ENCODE data around the gene DAND5.
"Not testable (repeated sequence)": the region's sequence is repeated elsewhere in the genome, so short reads cannot be mapped to it uniquely, and the experiment has no call there.

DAND5 gene

GRCh38 chr19:12956446-12957388 is 12.7 kb upstream of the DAND5 start, which contains the start of gene GADD45GIP1:
TSS of gene GADD45GIP1 (minus strand) at chr19:12957223. CDS start at chr19:12957212, 11 bp downstream.
- Histone ChIP-seq H3K9ac (peak within 1 kb of the TSS; percentile 66; the same call in 1 of the 2 replicates), H3K79me2 (ENCODE audit: insufficient read depth, low read depth) (no peaks in the 10 kb centered on the region), H3K4me3 (IDR thresholded peaks at IDR 0.05; ENCODE audit: insufficient read depth, low read depth, low read length) (no peak within 1 kb of the TSS), H3K27ac (peak within 1 kb of the TSS; percentile 43), H3K27me3 (ENCODE audit: insufficient read depth, low read depth) (no peaks in the 10 kb centered on the region; the same call in 1 of the 2 replicates), H3K4me2 (peak within 1 kb of the TSS; percentile 51), H3K36me3 (ENCODE audit: insufficient read depth) (no peaks in the 10 kb centered on the region), H3K4me1 (ENCODE audit: low read depth, poor library complexity, severe bottlenecking) (peaks cover 4% of the 10 kb centered on the region), H4K20me1 (ENCODE audit: insufficient read depth) (no peaks in the 10 kb centered on the region), H2AFZ (ENCODE audit: low read depth) (peak within 1 kb of the TSS; percentile 78)
- TF ChIP-seq CTCF (conservative IDR thresholded peaks at IDR 0.05; ENCODE audit: low read depth, low read length) = no peak

- H3K4me2 ChIP-seq = peak overlapping the region; percentile 51; the same call in 1 of the 2 replicates
- not testable (repeated sequence) for H3K27me3 ChIP-seq (ENCODE audit: insufficient read depth, low read depth); H3K79me2 ChIP-seq (ENCODE audit: insufficient read depth, low read depth); H3K36me3 ChIP-seq (ENCODE audit: insufficient read depth); H4K20me1 ChIP-seq (ENCODE audit: insufficient read depth); H3K4me1 ChIP-seq (ENCODE audit: low read depth, poor library complexity, severe bottlenecking); H3K4me3 ChIP-seq (IDR thresholded peaks at IDR 0.05; ENCODE audit: insufficient read depth, low read depth, low read length)
- H3K9ac ChIP-seq = peak overlapping the region; percentile 66; the same call in 1 of the 2 replicates
- peak overlapping the region; percentile 43 for H3K27ac ChIP-seq
- peak overlapping the region; percentile 78 for H2AFZ ChIP-seq (ENCODE audit: low read depth)
Measured at GRCh38 chr19:12957389-12957952, 11.9 kb upstream of the DAND5 start.

- H3K4me1 ChIP-seq (ENCODE audit: low read depth, poor library complexity, severe bottlenecking) = peaks cover 4% of the 10 kb centered on the region
- no peak overlapping the region for H3K9ac ChIP-seq
- peaks cover 10% of the 10 kb centered on the region; the same call in 1 of the 2 replicates for H3K27me3 ChIP-seq (ENCODE audit: insufficient read depth, low read depth)
- no peak overlapping the region for H3K27ac ChIP-seq
- H3K36me3 ChIP-seq (ENCODE audit: insufficient read depth) = no peaks in the 10 kb centered on the region
- H3K79me2 ChIP-seq (ENCODE audit: insufficient read depth, low read depth) = no peaks in the 10 kb centered on the region
- no peak for TF ChIP-seq CTCF (conservative IDR thresholded peaks at IDR 0.05; ENCODE audit: low read depth, low read length)
- H3K4me3 ChIP-seq (IDR thresholded peaks at IDR 0.05; ENCODE audit: insufficient read depth, low read depth, low read length) = no peak overlapping the region
- no peaks in the 10 kb centered on the region for H4K20me1 ChIP-seq (ENCODE audit: insufficient read depth)
- no peak overlapping the region for H3K4me2 ChIP-seq
- H2AFZ ChIP-seq (ENCODE audit: low read depth) = no peak overlapping the region
Measured at GRCh38 chr19:12959481-12959880, 9.9 kb upstream of the DAND5 start.

GRCh38 chr19:12965017-12965811 is 4.2 kb upstream of the DAND5 start:
- H2AFZ ChIP-seq (ENCODE audit: low read depth) = peak overlapping the region; percentile 99
- H3K27ac ChIP-seq = peak overlapping the region; percentile 13; the same call in 1 of the 2 replicates
- peaks cover 4% of the 10 kb centered on the region for H3K4me1 ChIP-seq (ENCODE audit: low read depth, poor library complexity, severe bottlenecking)
- TF ChIP-seq CTCF (conservative IDR thresholded peaks at IDR 0.05; ENCODE audit: low read depth, low read length) = peak; percentile 93
- no peak overlapping the region for H3K4me3 ChIP-seq (IDR thresholded peaks at IDR 0.05; ENCODE audit: insufficient read depth, low read depth, low read length)
- H3K36me3 ChIP-seq (ENCODE audit: insufficient read depth) = no peaks in the 10 kb centered on the region
- H3K27me3 ChIP-seq (ENCODE audit: insufficient read depth, low read depth) = peaks cover 10% of the 10 kb centered on the region; the same call in 1 of the 2 replicates
- H4K20me1 ChIP-seq (ENCODE audit: insufficient read depth) = no peaks in the 10 kb centered on the region
- H3K79me2 ChIP-seq (ENCODE audit: insufficient read depth, low read depth) = no peaks in the 10 kb centered on the region
- peak overlapping the region; percentile 86 for H3K4me2 ChIP-seq
- peak overlapping the region; percentile 52; the same call in 1 of the 2 replicates for H3K9ac ChIP-seq

Data from KMS-11 (cell line).